ENCODE measurements around the gene FZR1. TPM values are rescaled to one million over a fixed set of nuclear protein-coding genes. Genes with fewer than 3 reads are reported as not detected.

FZR1 gene
- total and polyA plus RNA-seq, 2 experiments from 2014 or later, result 16.1 to 39.2 TPM

GRCh38 chr19:3506384-3507340 is 551 bp downstream of the FZR1 start:
- no peaks in the 10 kb centered on the region for H3K27me3 ChIP-seq (ENCODE audit: insufficient read depth)
- peak overlapping the region; percentile 43; the same call in 1 of the 2 replicates for H2AFZ ChIP-seq
- H3K27ac ChIP-seq (ENCODE audit: low read depth), result no peak overlapping the region
- H3K4me1 Mint-ChIP-seq, result peaks cover 11% of the 10 kb centered on the region; the same call in 2 of the 3 replicates
- no peaks in the 10 kb centered on the region for H3F3A ChIP-seq (replicated peaks; ENCODE audit: low read depth)
- H3K4me3 ChIP-seq, result peak overlapping the region; percentile 86
- H3K9me3 Mint-ChIP-seq, result no peaks in the 10 kb centered on the region
- peaks cover 25% of the 10 kb centered on the region for H3K27me3 Mint-ChIP-seq (ENCODE audit: insufficient read depth, low read depth, poor library complexity)
- peak overlapping the region; percentile 97 for H3K4me2 ChIP-seq
- peaks cover 15% of the 10 kb centered on the region for H3K4me1 ChIP-seq (ENCODE audit: insufficient read depth)
- H4K20me1 ChIP-seq (replicated peaks; ENCODE audit: insufficient read depth), result peaks cover 7% of the 10 kb centered on the region; the same call in 1 of the 2 replicates
- peaks cover 33% of the 10 kb centered on the region for H3K79me2 ChIP-seq (replicated peaks; ENCODE audit: insufficient read depth)
- H3K4me3 Mint-ChIP-seq, result peak overlapping the region; percentile 82
- ATAC-seq (peak; percentile 12), DNase-seq (ENCODE audit: low spot score) (peak; percentile 52)
- H3K9me2 ChIP-seq (ENCODE audit: insufficient read depth), result no peaks in the 10 kb centered on the region
- H3K36me3 ChIP-seq (ENCODE audit: insufficient read depth), result no peaks in the 10 kb centered on the region
- TF ChIP-seq CREB1 (CRISPR knock-in tag; IDR thresholded peaks at IDR 0.05; ENCODE audit: low read depth) (no peak), JUNB (IDR thresholded peaks at IDR 0.05; ENCODE audit: unreplicated experiment) (no peak), ZNF331 (CRISPR knock-in tag; IDR thresholded peaks at IDR 0.05; ENCODE audit: low read depth) (no peak), EZH2phosphoT487 (IDR thresholded peaks at IDR 0.05; ENCODE audit: unreplicated experiment) (no peak), EZH2 (IDR thresholded peaks at IDR 0.05; ENCODE audit: low read depth, unreplicated experiment) (no peak), NANOG (IDR thresholded peaks at IDR 0.05; ENCODE audit: borderline replicate concordance) (no peak), CTCF (conservative IDR thresholded peaks at IDR 0.05; ENCODE audit: low read depth in 2 of 2) (no peak), ZNF114 (CRISPR knock-in tag; IDR thresholded peaks at IDR 0.05) (no peak), ZNF462 (CRISPR knock-in tag; IDR thresholded peaks at IDR 0.05) (no peak), STAT1 (IDR thresholded peaks at IDR 0.05; ENCODE audit: unreplicated experiment) (no peak), POLR2AphosphoS5 (IDR thresholded peaks at IDR 0.05; ENCODE audit: low read depth) (no peak), REST (IDR thresholded peaks at IDR 0.05; ENCODE audit: unreplicated experiment) (no peak)
- TF ChIP-seq, protein P1, sequence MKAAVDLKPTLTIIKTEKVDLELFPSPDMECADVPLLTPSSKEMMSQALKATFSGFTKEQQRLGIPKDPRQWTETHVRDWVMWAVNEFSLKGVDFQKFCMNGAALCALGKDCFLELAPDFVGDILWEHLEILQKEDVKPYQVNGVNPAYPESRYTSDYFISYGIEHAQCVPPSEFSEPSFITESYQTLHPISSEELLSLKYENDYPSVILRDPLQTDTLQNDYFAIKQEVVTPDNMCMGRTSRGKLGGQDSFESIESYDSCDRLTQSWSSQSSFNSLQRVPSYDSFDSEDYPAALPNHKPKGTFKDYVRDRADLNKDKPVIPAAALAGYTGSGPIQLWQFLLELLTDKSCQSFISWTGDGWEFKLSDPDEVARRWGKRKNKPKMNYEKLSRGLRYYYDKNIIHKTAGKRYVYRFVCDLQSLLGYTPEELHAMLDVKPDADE (IDR thresholded peaks at IDR 0.05), result no peak
- no peak overlapping the region; the same call in 1 of the 2 replicates for H3K27ac Mint-ChIP-seq
- peaks cover 11% of the 10 kb centered on the region; the same call in 2 of the 3 replicates for H3K36me3 Mint-ChIP-seq (ENCODE audit: low read depth)
